Activated CD4-positive, alpha-beta T cell treated with anti-CD3 and anti-CD28 coated beads for 24 hours (primary cell): ENCODE measurements around the gene STOX2.
"Not testable (repeated sequence)": the region's sequence is repeated elsewhere in the genome, so short reads cannot be mapped to it uniquely, and the experiment has no call there.

Experiments
- DNase-seq, 2 donors: peaks; one replicate each; pipeline ENCODE4 v3.0.0-alpha.2; 2020; ENCODE audit warnings: low read depth in 2 of 2

The STOX2 gene

DNA sequence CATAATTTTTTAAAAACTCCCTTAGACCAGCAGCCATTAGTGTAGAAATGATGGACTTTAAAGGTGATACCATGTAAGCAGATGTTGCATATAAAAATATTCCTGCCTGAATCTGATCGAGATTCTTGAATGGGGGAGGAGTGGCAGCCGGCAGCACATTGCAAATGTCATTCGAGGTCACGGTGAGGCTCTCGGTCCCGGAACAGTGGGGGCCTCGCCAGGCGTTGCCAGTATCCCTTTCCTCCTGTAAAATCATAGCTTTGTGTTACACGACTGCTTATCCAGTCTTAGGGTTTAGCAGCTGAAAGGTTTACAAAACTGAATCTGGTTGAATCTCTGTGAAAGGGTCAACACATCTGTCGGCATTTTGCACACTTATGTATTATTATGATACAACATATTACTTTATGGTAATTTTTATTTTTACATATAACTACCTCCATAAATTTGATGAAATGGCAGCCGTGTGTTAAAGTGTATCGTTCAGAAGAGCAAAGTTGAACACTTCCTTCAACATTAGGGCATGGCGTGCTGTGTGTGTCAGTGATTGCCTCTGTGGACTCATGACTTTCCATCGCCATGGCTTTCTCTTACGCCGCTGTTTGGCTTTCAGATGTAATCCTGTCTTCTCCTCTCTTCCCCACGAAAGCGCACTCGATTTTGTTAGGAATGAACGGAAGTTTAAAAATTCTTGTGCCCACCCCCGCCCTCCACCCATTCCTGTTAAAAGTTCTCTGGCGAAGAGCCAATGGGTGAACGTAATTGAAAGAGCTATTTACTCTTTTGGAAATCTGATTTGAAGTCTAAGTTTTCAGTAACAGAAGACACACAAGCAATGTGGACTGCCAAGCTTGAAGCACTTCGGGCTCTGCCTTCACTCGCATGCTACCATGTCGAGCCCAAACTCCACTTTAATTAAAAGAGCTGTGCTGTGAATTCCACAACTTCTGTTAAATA, 114.8 kb downstream of the STOX2 start:
- no peak for DNase-seq

DNA sequence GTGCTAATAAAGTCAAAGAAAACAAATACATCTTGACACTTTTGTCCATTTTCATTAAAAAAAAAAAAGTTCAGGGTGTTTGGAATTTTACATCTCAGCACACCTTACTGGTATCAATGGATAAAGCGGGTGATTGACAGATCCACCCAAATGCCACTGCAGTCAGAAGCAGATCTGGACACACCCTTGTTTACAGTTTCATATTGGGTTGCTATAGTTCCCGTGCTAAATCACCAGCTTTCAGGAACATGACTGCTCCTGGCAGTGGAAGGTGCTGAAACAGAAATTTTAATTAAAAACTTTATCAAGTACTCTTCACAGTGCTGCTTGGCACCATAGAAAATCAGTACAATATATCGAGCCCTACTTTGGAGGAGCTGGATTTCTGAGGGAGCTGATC, 116.3 kb downstream of the STOX2 start:
- DNase-seq = no peak

DNA sequence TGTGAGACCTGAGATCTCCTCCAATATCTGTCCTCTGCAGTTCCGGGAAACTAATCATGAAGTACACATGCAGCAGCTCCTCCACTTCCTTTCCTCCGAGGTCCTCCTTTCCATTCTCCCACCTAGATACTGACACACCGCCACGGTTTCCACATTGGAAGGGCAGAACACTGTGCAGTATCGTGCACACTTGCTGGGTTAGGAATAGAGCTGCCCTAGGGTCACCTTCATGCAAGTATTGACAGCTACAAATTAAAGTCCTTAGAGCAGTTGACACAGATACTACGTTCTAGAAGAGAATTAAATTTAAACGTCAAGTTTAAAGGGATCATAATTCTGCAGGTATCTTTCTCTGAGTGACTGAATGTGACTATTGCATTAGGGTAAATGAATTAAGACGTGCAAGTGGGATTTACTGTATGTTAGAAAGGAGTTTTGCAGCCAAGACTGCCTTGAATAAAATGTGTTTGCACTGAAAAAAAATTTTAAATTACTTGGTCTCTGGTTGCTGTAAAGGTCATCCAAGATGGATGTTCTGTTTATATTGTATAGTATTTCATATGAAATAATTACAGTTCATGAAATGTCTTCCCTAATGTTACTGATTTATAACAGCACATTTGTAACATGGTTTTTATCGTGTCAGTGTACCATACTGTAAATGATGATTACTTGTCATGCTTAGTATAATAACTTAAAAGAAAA, 117.7 kb downstream of the STOX2 start:
- no peak for DNase-seq

GRCh38 chr4:184024637-184025036, 119.5 kb downstream of the STOX2 start:
- no peak for DNase-seq

DNA sequence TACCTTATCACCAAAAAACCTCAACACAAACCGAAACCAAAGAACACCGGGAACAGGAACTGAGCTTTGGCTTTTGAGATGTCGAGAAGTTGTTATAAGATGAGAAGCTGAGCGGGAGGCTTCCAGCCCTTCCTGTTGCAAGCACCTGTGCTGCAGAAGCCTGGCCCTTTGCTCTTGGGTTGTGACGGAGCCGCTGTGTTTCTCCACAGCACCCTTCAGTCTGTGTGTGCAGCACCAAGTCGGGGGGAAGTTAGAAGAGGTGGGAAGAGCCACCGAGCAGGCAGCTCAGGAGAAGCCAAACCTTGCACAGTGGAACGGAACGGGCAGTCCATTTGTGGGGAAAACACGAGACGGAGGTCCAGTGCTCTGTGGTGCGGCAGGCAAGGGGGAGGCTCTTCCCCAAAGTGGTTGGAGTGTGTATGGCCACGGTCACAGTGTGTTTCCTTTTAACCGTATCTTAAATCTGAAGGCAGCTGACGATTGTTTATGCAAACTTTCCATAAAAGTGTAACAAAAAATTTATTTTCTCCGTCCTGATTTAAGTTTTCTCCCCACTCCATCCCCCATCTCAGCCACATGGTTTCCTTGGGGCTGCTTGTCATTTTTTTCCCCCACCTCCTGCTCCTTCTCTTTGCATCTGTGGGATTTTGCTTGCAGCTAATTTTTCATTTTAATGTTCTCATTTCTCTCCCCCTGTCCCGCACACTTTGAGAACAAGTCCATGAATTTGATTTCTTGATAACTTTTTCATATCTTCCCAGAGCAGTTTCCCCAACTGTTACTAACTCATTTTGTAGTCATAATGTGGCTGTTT, 123.7 kb downstream of the STOX2 start:
- DNase-seq = no peak

GRCh38 chr4:184030036-184030435, 124.9 kb downstream of the STOX2 start:
- DNase-seq = no peak

DNA sequence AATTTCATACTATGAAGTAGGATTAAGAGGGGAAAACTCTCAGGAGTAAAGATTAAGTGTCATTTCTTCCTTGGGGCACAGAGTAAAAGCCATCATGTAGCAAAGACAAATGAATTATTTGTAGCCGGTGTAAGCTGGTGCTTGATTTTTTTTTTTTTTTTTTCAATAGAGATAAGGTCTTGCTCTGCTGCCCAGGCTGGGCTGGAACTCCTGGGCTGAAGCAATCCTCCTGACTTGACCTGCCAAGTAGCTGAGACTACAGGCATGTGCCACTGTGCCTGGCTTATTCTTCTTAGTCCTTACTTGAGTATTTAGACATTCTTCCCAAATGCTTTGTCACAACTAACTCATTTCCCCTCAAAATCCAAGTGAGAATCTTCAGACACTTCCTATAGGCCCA, 125.7 kb downstream of the STOX2 start:
- DNase-seq = no peak

DNA sequence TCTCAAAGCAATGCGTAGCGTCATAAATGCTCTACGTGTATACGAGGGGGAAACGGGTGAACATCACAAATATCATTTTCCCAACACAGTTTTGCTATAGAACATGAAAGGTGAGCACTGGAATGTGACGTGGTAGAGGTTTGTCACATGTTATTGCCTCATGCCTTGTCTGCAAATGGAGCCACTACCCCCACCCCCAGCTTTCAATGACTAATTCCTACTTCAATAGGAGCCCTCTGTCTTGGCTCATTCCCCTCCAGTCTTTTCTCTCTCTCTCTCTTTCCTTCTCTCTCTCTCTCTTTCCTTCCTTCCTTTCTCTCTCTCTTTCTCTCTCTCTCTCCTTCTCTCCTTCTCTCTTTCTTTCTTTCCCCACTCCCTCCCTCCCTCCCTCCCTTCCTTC, 127.0 kb downstream of the STOX2 start:
- no peak for DNase-seq

DNA sequence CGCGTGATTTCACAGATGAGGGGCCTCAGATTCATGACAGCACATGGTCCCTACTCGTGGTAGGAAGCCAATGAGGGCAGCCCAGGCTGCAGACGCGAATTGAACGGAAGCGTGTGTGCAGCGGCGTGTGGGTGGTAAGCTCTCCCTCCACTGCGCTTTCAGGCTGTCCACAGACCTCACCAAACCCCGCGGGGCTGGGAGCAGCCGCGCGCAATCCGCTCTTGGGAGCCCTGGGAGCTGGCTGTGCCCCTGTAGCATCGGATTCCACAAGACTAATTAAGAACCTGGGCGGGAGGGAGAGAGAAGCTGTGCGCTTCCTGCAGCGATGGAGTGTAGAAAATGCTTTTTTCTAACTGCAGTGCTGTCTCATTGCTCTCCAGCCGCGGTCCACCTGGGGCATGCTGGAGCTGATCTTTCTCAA, 134.9 kb downstream of the STOX2 start:
- no peak for DNase-seq

GRCh38 chr4:184041156-184041555, 136.0 kb downstream of the STOX2 start:
- no peak for DNase-seq

GRCh38 chr4:184046148-184046547, 141.0 kb downstream of the STOX2 start:
- no peak for DNase-seq

DNA sequence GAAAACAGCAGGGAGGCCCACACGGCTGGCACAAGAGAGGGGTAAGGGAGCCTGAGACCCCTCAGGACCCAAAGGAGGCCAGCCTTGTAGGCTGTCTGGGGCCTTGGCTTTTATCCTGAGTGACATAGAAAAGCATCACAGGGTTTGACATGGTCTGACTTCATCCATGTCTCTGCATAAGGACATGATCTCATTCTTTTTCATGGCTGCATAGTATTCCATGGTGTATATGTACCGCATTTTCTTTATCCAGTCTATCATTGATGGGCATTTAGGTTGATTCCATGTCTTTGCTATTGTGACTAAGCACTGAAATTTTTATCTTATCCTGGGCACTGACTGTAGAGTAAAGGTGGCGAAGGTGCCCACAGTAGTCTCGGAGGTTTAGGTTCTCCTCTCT, 146.2 kb downstream of the STOX2 start:
- not testable (repeated sequence) for DNase-seq

GRCh38 chr4:184052616-184053015, 147.5 kb downstream of the STOX2 start:
- DNase-seq = no peak

DNA sequence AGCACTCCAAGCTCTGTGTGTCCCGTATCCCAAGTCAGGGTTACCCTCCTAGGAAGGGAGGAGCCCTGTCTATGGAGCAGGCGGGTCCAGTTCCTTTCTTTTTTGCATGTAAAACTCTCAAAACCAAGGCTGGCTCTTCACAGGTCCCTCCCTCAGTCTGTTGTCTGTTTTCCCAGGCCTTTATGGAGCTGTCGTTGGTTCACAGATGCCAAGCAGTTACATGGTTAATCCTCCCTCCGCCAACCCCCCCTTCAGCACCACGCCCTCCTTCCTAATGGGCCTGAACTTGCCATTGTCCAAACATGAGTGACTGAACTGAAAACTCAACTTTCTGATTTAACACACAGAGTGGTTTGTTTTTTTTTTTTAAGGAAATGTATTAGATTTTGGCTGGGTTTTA, 148.3 kb downstream of the STOX2 start:
- no peak for DNase-seq

- DNase-seq = no peak
These were observed 151.8 kb downstream of the STOX2 start for GRCh38 chr4:184056877-184057276.

DNA sequence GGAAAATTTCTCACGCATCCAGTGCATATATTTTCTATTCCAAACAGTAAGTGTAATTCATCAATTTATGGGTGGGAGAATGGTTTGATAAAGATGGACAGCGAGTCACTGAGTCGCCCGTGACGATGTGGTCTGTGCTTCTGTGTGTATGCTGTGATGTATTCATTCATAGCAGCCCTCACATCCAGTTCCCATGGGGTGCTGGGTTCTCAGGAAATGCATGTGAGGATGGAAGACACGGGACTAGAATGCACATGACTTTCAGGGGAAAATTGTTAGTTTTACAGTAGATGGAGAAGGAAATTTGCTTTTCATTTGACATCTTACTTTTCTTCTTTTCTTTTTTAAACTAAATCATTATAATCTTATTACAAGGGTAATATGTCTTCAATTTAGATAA, 152.9 kb downstream of the STOX2 start:
- DNase-seq = no peak

GRCh38 chr4:184059099-184059498, 154.0 kb downstream of the STOX2 start:
- no peak for DNase-seq

DNA sequence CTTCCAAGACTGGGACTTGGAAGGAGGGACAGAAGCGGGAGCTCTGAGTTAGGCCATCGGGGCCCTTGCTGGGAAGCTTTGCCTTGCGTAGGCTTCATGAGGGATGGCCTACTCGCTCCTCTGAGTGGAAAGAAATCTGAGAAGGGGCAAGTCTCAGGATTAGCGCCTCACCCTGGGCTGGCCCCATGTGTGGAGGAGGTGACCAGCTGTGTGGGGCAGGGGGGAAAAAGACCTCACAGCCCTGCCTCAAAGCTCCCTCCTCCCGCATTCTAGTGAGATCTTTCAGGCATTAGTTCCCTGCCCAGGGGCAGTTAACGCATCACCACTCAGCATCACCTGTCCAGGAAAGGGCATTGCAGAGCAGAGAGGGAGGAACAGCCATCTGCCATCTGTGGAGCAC, 156.5 kb downstream of the STOX2 start:
- no peak for DNase-seq

DNA sequence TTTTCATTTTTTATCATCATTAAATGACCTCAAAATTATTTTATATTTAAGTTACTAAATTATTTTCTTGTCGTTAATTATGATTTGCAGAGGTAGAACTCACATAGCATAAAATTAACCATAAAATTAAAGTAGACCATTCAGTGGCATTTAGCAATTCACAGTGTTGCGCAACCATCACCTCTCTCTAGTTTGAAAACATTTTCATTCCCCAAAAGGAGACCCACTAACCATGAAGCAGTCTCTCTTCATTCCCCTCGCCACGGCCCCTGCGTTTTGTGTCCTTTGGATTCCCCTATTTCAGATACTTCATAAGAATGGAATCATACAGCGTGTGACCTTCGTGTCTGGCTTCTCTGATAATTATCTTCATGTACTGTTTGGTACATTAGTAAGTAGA, 157.7 kb downstream of the STOX2 start:
- DNase-seq = no peak

DNA sequence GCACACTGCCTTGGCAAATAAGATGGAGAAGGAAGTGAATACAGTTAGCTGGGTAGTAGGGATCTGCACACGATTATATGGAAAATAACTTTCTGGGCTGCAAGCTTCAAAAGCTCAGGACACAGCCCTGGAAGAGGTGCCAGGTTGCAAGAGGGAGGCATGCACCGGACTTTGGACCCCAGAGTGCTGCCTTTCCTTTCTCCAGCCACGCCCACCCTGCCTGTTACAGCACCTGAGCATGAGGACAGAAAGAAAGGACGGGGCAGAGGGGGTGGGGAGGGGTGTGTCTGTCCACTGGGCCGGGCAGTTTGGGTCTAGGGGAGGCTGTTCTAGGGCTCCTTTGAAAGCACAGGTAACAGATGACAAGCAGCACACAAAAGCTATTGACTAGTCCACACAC, 159.8 kb downstream of the STOX2 start:
- no peak for DNase-seq

- no peak for DNase-seq
These were observed 161.6 kb downstream of the STOX2 start for GRCh38 chr4:184066584-184067300.
